Stimulated activated CD8-positive, alpha-beta memory T cell treated with anti-CD3 and anti-CD28 coated beads, Interleukin-2, amount 100 ng/mL, for 48 hours (primary cell): ENCODE measurements around the gene GMPPA.

Experiments
- DNase-seq, 2 donors: peaks; one replicate each; pipeline ENCODE4 v3.0.0-alpha.2; 2020; ENCODE audit warnings: low read depth in 2 of 2

GMPPA gene

GRCh38 chr2:219539926-219540678 is 41.4 kb downstream of the GMPPA start:
- no peak for DNase-seq

- no peak for DNase-seq
These were observed 42.3 kb downstream of the GMPPA start for GRCh38 chr2:219540784-219541504.

- DNase-seq = peak; percentile 78 to 82
These were observed 43.0 kb downstream of the GMPPA start for GRCh38 chr2:219541611-219542180.

- peak in 1 of 2 donors; percentile 16 for DNase-seq
These were observed 44.4 kb downstream of the GMPPA start for GRCh38 chr2:219542931-219543595.

GRCh38 chr2:219543596-219544358 is 45.1 kb downstream of the GMPPA start, which contains the start of the genes CHPF and TMEM198:
Gene CHPF (minus strand): TSS chr2:219543809. CDS start chr2:219543538, 271 bp downstream.
Gene TMEM198 (plus strand): TSS chr2:219544028. CDS start chr2:219544728, 700 bp downstream.
- peak; percentile 92 to 93 for DNase-seq

- DNase-seq = no peak
These were observed 45.9 kb downstream of the GMPPA start for GRCh38 chr2:219544567-219544966.

- no peak for DNase-seq
These were observed 46.7 kb downstream of the GMPPA start for GRCh38 chr2:219545295-219545942.

GRCh38 chr2:219545943-219546352 is 47.3 kb downstream of the GMPPA start:
- DNase-seq = no peak

GRCh38 chr2:219547621-219548020 is 48.9 kb downstream of the GMPPA start:
- no peak for DNase-seq

GRCh38 chr2:219548990-219549389 is 50.3 kb downstream of the GMPPA start:
- no peak for DNase-seq

GRCh38 chr2:219549619-219550018 is 50.9 kb downstream of the GMPPA start:
- DNase-seq = no peak

- DNase-seq = no peak
These were observed 53.0 kb downstream of the GMPPA start for GRCh38 chr2:219551441-219552381.

GRCh38 chr2:219552382-219553167 is 53.9 kb downstream of the GMPPA start:
- DNase-seq = peak; percentile 75 to 80

GRCh38 chr2:219553168-219553417 is 54.4 kb downstream of the GMPPA start:
- no peak for DNase-seq

GRCh38 chr2:219553463-219553963 is 54.8 kb downstream of the GMPPA start:
- no peak for DNase-seq

GRCh38 chr2:219554350-219554749 is 55.7 kb downstream of the GMPPA start:
- DNase-seq = no peak

GRCh38 chr2:219555956-219556355 is 57.3 kb downstream of the GMPPA start:
- DNase-seq = no peak

GRCh38 chr2:219556413-219556812 is 57.7 kb downstream of the GMPPA start:
- DNase-seq = no peak
